Activated CD4-positive, alpha-beta memory T cell treated with anti-CD3 and anti-CD28 coated beads for 36 hours (primary cell): ENCODE results near the gene STK24. TPM values are rescaled to one million over a fixed set of nuclear protein-coding genes. Genes with fewer than 3 reads are reported as not detected.
A peak's percentile ranks its signal among the peaks of the same experiment; 100 is the strongest.

Experiments
- CTCF ChIA-PET: fragments of 350-600 bp; sonication (Branson Sonifier 250); formaldehyde crosslinking; loops from one replicate; lab custom pipeline; 2021; ENCODE audit warnings: antibody characterized with exemption, inconsistent platforms; lab: Charles Lee
- POLR2A ChIA-PET: fragments of 350-600 bp; sonication (Branson Sonifier 250); formaldehyde crosslinking; loops from one replicate; lab custom pipeline; 2021; ENCODE audit warnings: antibody characterized with exemption; lab: Charles Lee
- DNase-seq: peaks from one replicate; pipeline ENCODE4 v3.0.0-alpha.2; 2020
- H3K27ac Mint-ChIP-seq: one replicate; pipeline ENCODE4 v1.8.0; 2021; ENCODE audit warnings: mixed read lengths
- H3K27me3 Mint-ChIP-seq: one replicate; pipeline ENCODE4 v1.8.0; 2021; ENCODE audit warnings: mixed read lengths
- H3K36me3 Mint-ChIP-seq: one replicate; pipeline ENCODE4 v1.8.0; 2021; ENCODE audit warnings: mixed read lengths
- H3K4me1 Mint-ChIP-seq: one replicate; pipeline ENCODE4 v1.8.0; 2021; ENCODE audit warnings: low read depth, mixed read lengths
- H3K4me3 Mint-ChIP-seq: one replicate; pipeline ENCODE4 v1.8.0; 2021; ENCODE audit warnings: mild to moderate bottlenecking, mixed read lengths
- H3K9me3 Mint-ChIP-seq: one replicate; pipeline ENCODE4 v1.8.0; 2021; ENCODE audit warnings: mixed read lengths
- intact Hi-C: fragments of 100-400 bp; cut with micrococcal nuclease; formaldehyde crosslinking; loops from one replicate; pipeline ENCODE4 v1.15.1; 2023
- total RNA-seq, 2 experiments: library from RNA; stranded (reverse); gene quantifications; one replicate each; pipeline ENCODE4 v1.2.3, GENCODE V29; 2021

Gene STK24
- total RNA-seq, 2 experiments from 2014 or later = 176 to 178 TPM

DNA sequence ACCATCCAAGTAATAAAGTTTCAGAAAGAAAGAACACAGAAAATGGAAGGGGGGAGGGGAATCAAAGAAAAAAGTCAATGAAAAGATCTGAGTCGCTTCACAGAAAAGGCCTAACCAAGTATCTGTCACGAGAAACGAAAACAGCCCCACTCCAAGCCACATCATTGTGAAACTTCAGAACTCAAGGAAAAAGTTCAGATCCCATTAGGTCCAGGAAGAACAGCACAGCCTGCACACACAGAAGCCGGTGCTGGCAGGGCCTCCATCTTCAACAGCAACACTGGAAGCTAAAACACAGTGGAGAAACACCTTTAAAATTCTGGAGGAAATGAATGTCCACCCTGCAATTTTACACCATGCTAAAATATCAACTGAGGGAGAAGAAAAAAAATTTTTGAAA lies 8.0 kb downstream of the STK24 start:
- no peaks in the 10 kb centered on the region for H3K9me3 Mint-ChIP-seq
- peaks cover 32% of the 10 kb centered on the region for H3K36me3 Mint-ChIP-seq
- DNase-seq = no peak
- no peaks in the 10 kb centered on the region for H3K27me3 Mint-ChIP-seq
- intact Hi-C loops = no loop called here
- H3K4me3 Mint-ChIP-seq = peak overlapping the region; percentile 33
- CTCF ChIA-PET = no interaction called here
- peaks cover 95% of the 10 kb centered on the region for H3K4me1 Mint-ChIP-seq
- POLR2A ChIA-PET = interaction anchor here (2.9 kb wide), 1 partner anchor 20 kb away, joined by 13 read pairs; no protein-coding TSS in a partner anchor
- peak overlapping the region; percentile 98 for H3K27ac Mint-ChIP-seq

DNA sequence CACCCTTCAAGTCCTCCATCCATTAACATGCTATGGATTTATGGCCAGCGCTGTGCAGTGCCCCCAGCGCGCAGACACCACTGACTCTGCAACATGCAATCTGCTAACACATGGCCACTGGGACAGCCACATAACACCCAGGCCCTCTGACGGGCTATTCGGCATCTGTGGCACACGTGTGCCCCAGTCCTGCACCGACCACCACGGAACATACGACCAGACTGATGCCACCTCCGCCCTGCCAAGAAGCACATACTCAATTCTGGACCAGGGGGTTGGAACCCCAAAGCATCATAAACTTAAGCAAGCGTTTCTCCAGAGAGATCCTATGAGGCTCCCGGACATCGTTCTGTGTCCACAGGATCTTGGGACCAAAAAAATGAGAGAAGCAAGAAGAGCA lies 9.8 kb downstream of the STK24 start:
- Mint-ChIP-seq H3K9me3 (no peaks in the 10 kb centered on the region), H3K27ac (peak overlapping the region; percentile 98), H3K36me3 (peaks cover 25% of the 10 kb centered on the region), H3K4me1 (peaks cover 90% of the 10 kb centered on the region), H3K27me3 (no peaks in the 10 kb centered on the region), H3K4me3 (peak overlapping the region; percentile 54)
- no peak for DNase-seq
- intact Hi-C loops = no loop called here
- CTCF ChIA-PET = interaction anchor here (0.6 kb wide), 1 partner anchor 120 kb away, joined by 4 read pairs; no protein-coding TSS in a partner anchor
- POLR2A ChIA-PET = interaction anchor here (1.2 to 1.7 kb wide), 3 partner anchors 10 to 37 kb away, joined by 3 to 5 read pairs (median 3); no protein-coding TSS in a partner anchor

DNA sequence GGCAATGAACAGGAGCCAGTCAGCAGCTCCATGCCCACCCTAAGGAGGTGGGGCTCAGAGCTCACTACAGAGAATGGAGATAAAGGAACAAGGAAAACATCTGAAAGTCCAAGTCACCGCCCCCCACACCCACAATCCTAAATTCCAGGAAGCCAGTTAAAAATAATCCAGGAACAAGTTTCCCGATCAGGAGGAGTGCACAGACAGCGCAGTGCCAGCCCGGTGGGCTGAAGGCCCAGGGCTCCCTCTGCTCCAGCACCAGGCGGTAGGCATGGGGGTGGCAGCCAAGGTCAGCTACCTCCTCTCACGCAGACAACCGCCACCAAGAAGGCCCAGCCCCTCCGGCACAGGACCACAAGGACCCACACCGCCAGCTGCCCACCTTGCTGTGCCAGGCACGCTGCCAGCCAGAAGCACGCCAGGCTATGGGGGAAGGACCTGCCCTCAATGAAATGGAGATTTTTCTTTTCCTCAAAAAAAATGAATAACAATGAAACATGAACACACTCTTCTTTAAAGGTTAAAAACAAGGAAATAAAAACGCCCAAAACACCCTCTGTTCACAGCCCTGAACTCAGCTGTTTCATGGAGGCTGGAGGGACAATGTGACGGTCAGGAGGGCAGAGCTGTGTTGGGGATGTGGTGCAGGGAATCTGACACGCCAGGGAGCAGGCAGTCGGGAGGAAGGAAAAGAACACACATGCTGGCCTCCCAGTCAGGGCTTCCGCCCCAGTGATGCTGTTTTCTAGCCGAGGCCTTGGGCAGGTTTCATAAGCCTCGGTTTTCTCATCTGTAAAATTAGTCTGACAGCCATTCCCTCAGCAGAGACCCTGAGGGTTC lies 11.0 kb downstream of the STK24 start:
- Mint-ChIP-seq H3K27me3 (no peaks in the 10 kb centered on the region), H3K9me3 (no peaks in the 10 kb centered on the region), H3K4me3 (peak overlapping the region; percentile 54), H3K36me3 (peaks cover 24% of the 10 kb centered on the region), H3K27ac (peak overlapping the region; percentile 98), H3K4me1 (peaks cover 88% of the 10 kb centered on the region)
- no peak for DNase-seq
- intact Hi-C loops = no loop called here
- POLR2A ChIA-PET = interaction anchor here (1.3 to 3.2 kb wide), 3 partner anchors 8 to 12 kb away, joined by 3 to 15 read pairs (median 5); no protein-coding TSS in a partner anchor
- CTCF ChIA-PET = interaction anchor here (0.7 to 1.8 kb wide), 2 partner anchors 87 to 120 kb away, joined by 3 to 7 read pairs; no protein-coding TSS in a partner anchor

DNA sequence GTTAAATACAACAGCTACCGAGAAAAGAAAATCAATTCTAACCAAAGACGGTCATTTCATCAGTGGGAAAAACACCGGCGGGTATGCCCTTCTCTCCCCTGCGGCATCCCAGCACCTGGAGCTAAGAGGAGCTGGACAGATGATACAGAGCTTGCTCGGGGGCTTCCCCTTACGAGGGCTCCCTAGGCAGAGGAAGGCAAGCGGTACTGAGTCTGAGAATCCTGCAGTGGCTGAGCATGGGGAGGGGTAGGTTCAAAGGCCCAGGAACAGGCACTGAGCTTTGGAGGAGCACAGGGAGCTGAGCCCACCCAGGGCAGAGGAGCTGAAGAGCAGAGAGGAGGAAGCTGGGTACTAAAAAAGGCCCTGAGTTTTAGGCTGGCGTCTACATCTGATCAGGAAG lies 12.7 kb downstream of the STK24 start:
- peak; percentile 55 for DNase-seq
- ChIA-PET CTCF (interaction anchor here (1.4 to 2.7 kb wide), 3 partner anchors 41 to 119 kb away, joined by 3 to 12 read pairs (median 8); no protein-coding TSS in a partner anchor), POLR2A (interaction anchor here (0.9 to 3.2 kb wide), 5 partner anchors 9 to 49 kb away, joined by 3 to 15 read pairs (median 5); no protein-coding TSS in a partner anchor)
- Mint-ChIP-seq H3K4me3 (peak overlapping the region; percentile 82), H3K4me1 (peaks cover 84% of the 10 kb centered on the region), H3K27ac (peak overlapping the region; percentile 72), H3K36me3 (peaks cover 30% of the 10 kb centered on the region), H3K27me3 (no peaks in the 10 kb centered on the region), H3K9me3 (no peaks in the 10 kb centered on the region)
- intact Hi-C loops = loop anchor here (1.0 kb wide), 1 partner anchor 14 kb away; no protein-coding TSS in a partner anchor

GRCh38 chr13:98563071-98563470 lies 13.8 kb downstream of the STK24 start:
- H3K27ac Mint-ChIP-seq = peak overlapping the region; percentile 72
- H3K36me3 Mint-ChIP-seq = peaks cover 21% of the 10 kb centered on the region
- CTCF ChIA-PET = interaction anchor here (0.7 to 2.7 kb wide), 6 partner anchors 19 to 118 kb away, joined by 3 to 12 read pairs (median 4); no protein-coding TSS in a partner anchor
- H3K27me3 Mint-ChIP-seq = no peaks in the 10 kb centered on the region
- H3K4me1 Mint-ChIP-seq = peaks cover 81% of the 10 kb centered on the region
- peak; percentile 57 for DNase-seq
- intact Hi-C loops = loop anchor here (1.0 kb wide), 1 partner anchor 11 kb away; no protein-coding TSS in a partner anchor
- no peaks in the 10 kb centered on the region for H3K9me3 Mint-ChIP-seq
- POLR2A ChIA-PET = interaction anchor here (0.6 to 2.0 kb wide), 6 partner anchors 9 to 47 kb away, joined by 3 to 10 read pairs (median 4); no protein-coding TSS in a partner anchor
- H3K4me3 Mint-ChIP-seq = peak overlapping the region; percentile 82

GRCh38 chr13:98559169-98559568 lies 17.7 kb downstream of the STK24 start:
- intact Hi-C loops = no loop called here

GRCh38 chr13:98557937-98558792 lies 18.7 kb downstream of the STK24 start:
- Mint-ChIP-seq H3K4me1 (peaks cover 80% of the 10 kb centered on the region), H3K36me3 (peaks cover 21% of the 10 kb centered on the region), H3K27ac (no peak overlapping the region), H3K4me3 (no peak overlapping the region), H3K9me3 (no peaks in the 10 kb centered on the region), H3K27me3 (no peaks in the 10 kb centered on the region)
- POLR2A ChIA-PET = interaction anchor here (1.5 to 1.6 kb wide), 3 partner anchors 8 to 30 kb away, joined by 5 to 7 read pairs (median 6); no protein-coding TSS in a partner anchor
- CTCF ChIA-PET = interaction anchor here (1.2 to 1.7 kb wide), 2 partner anchors 14 to 54 kb away, joined by 3 to 6 read pairs; no protein-coding TSS in a partner anchor
- DNase-seq = no peak
- intact Hi-C loops = no loop called here

More at GRCh38 chr13:98559169-98559568, 17.7 kb downstream of the STK24 start:
- Mint-ChIP-seq H3K27me3 (no peaks in the 10 kb centered on the region), H3K4me3 (no peak overlapping the region), H3K4me1 (peaks cover 77% of the 10 kb centered on the region), H3K9me3 (no peaks in the 10 kb centered on the region), H3K36me3 (peaks cover 21% of the 10 kb centered on the region), H3K27ac (peak overlapping the region; percentile 56)
- no peak for DNase-seq
- ChIA-PET CTCF (no interaction called here), POLR2A (no interaction called here)

DNA sequence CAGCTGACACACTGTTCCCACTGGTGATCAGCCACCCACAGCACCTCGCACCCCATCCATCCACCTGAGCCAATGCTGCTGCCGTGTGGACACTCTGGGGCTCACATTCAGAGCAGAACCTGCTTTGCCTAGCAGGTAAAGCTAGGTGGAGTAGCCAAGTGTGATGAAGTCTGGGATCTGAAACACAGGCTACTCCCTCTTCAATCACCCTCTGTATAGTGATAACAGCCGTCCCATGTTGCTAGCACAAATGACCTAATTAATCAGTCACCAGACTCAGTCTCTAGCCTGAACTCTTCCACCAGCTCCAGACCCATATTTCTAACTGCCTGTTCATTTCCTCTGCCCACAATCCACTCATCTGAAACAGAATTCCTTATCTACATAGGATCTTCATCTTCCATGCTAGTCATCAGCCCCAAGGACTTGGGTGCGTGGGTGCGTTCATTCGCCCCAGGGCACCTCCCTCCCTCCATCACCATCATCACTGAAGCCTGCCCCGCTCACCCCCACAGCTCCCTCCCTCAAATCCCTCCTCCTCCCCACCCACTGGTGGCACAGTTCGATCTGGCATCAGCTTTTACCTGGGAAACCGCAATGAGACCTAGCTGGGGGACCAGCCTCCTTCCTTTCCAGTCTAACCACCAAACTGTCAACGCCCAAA lies 19.8 kb downstream of the STK24 start:
- intact Hi-C loops = no loop called here
- POLR2A ChIA-PET = interaction anchor here (1.0 to 1.6 kb wide), 6 partner anchors 9 to 81 kb away, joined by 3 to 7 read pairs (median 5); no protein-coding TSS in a partner anchor
- Mint-ChIP-seq H3K4me1 (peaks cover 79% of the 10 kb centered on the region), H3K36me3 (peaks cover 21% of the 10 kb centered on the region), H3K9me3 (no peaks in the 10 kb centered on the region), H3K27ac (peak overlapping the region; percentile 6), H3K27me3 (no peaks in the 10 kb centered on the region), H3K4me3 (no peak overlapping the region)
- peak; percentile 39 for DNase-seq
- CTCF ChIA-PET = interaction anchor here (0.9 to 1.7 kb wide), 4 partner anchors 15 to 96 kb away, joined by 3 to 6 read pairs (median 3); no protein-coding TSS in a partner anchor

DNA sequence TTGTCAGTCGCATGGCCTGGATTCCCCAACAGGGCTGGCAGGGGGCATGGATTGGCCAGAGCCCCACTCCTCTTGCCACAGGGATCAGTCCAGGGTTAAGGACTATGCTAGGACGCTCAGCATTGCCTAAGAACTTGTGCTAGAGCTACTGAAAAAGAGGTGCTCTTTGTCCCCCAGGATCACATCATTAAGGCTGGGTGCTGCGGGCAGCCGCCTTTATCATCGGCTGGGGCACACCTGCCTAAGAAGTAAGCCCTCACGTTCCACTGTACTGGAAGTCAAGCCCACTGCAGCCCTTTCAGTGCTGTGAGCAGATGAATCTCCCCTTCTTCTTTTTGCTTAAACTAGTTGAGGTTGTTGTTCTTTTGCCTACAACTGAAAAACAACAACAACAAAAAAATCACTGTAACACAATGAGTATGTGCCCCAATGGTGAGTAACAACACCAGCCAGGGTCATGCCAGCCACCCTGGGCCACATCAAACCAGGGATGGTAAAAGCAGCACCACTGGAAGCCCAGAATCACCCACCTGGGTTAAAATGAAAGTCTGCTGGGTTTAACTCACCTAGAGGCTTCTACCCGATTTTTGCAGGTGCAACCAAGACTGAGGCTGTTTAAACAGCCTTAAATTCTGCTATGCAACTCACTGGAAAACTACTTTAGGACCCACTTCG lies 20.6 kb downstream of the STK24 start:
- CTCF ChIA-PET = interaction anchor here (0.9 to 1.7 kb wide), 4 partner anchors 16 to 111 kb away, joined by 3 to 6 read pairs (median 3); no protein-coding TSS in a partner anchor
- POLR2A ChIA-PET = interaction anchor here (1.0 to 1.6 kb wide), 4 partner anchors 18 to 80 kb away, joined by 3 to 6 read pairs (median 4); no protein-coding TSS in a partner anchor
- Mint-ChIP-seq H3K9me3 (no peaks in the 10 kb centered on the region), H3K4me1 (peaks cover 80% of the 10 kb centered on the region), H3K27me3 (no peaks in the 10 kb centered on the region), H3K36me3 (peaks cover 22% of the 10 kb centered on the region), H3K4me3 (no peak overlapping the region), H3K27ac (peak overlapping the region; percentile 6)
- intact Hi-C loops = no loop called here
- DNase-seq = no peak

DNA sequence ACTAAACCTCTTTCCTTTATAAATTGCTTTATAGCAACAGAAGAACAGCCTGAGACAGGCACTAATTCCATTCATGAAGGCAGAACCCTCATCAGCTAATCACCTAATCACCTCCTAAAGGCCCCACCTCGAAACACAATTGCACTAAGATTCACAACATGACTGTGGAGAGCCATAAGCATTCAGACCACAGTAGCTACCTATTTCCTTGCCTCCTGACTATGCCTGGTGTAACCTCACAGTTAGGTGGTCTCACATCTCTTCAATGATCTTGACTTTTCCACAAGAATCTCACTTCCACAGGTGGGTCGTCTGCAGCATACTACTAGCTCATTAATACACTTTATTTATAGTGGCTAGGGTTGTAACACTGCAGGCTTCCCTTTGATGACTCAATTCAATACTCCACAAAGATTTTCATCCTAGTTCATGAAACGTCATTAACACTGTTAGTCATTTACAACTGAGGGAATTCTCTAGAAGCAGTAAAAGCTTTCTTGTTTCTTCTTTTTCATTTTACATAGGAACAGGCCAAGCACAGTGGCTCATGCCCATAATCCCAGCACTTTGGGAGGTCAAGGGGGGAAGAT lies 27.1 kb downstream of the STK24 start:
- intact Hi-C loops = loop anchor here (1.0 to 2.0 kb wide), 4 partner anchors 14 to 73 kb away; no protein-coding TSS in a partner anchor

More for the DNA sequence above, 27.1 kb downstream of the STK24 start:
- ChIA-PET POLR2A (interaction anchor here (1.0 to 3.2 kb wide), 5 partner anchors 9 to 35 kb away, joined by 4 to 18 read pairs (median 6); partner anchors contain the start of gene STK24), CTCF (interaction anchor here (0.6 to 1.4 kb wide), 5 partner anchors 11 to 104 kb away, joined by 3 to 4 read pairs (median 4); no protein-coding TSS in a partner anchor)
- Mint-ChIP-seq H3K9me3 (no peaks in the 10 kb centered on the region), H3K36me3 (peaks cover 29% of the 10 kb centered on the region), H3K27ac (peak overlapping the region; percentile 79), H3K27me3 (no peaks in the 10 kb centered on the region), H3K4me3 (peak overlapping the region; percentile 28), H3K4me1 (peaks cover 83% of the 10 kb centered on the region)
- no peak for DNase-seq
